Small intestine (tissue), 7 donors: ENCODE measurements around the gene OGA. TPM values are rescaled to one million over a fixed set of nuclear protein-coding genes. Genes with fewer than 3 reads are reported as not detected.

Source experiments
- DNase-seq, 2 donors: peaks; one replicate each; pipeline versions ENCODE4 v3.0.0 to v3.0.0-alpha.2; 2013
- FAIRE-seq: peaks from 2 replicates; lab custom pipeline; 2012; peaks lifted over from hg19 to GRCh38; lab: Jason Lieb, UNC
- H3K27ac ChIP-seq, 3 donors: one replicate each; pipeline ENCODE4 v1.5.1; 2013; ENCODE audit warnings: low read length in 2 of 3, mild to moderate bottlenecking in 2 of 3, control low read depth in 1 of 3, inconsistent platforms in 1 of 3, low read depth in 1 of 3, moderate library complexity in 1 of 3
- H3K27me3 ChIP-seq, 3 donors: one replicate each; pipeline ENCODE4 v1.6.1; 2013; ENCODE audit warnings: low read length in 3 of 3, inconsistent platforms in 1 of 3; ENCODE audit not compliant: control insufficient read depth in 3 of 3, insufficient read depth in 3 of 3
- H3K36me3 ChIP-seq, 3 donors: one replicate each; pipeline ENCODE4 v1.6.1; 2013; ENCODE audit warnings: low read length in 3 of 3, inconsistent platforms in 1 of 3, low read depth in 1 of 3, mild to moderate bottlenecking in 1 of 3, moderate library complexity in 1 of 3; ENCODE audit not compliant: control insufficient read depth in 3 of 3, insufficient read depth in 2 of 3
- H3K4me1 ChIP-seq, 3 donors: one replicate each; pipeline ENCODE4 v1.6.1; 2013; ENCODE audit warnings: low read length in 2 of 3, inconsistent platforms in 1 of 3, low read depth in 1 of 3, mild to moderate bottlenecking in 1 of 3, moderate library complexity in 1 of 3; ENCODE audit not compliant: control insufficient read depth in 3 of 3, insufficient read depth in 2 of 3
- H3K4me3 ChIP-seq, 3 donors: one replicate each; pipeline ENCODE4 v1.5.1; 2013; ENCODE audit warnings: low read length in 3 of 3, control low read depth in 1 of 3, inconsistent platforms in 1 of 3, low read depth in 1 of 3, mild to moderate bottlenecking in 1 of 3, moderate library complexity in 1 of 3
- H3K9me3 ChIP-seq, 2 donors: one replicate each; pipeline ENCODE4 v1.6.1; 2013; ENCODE audit warnings: low read depth in 1 of 2, low read length in 1 of 2; ENCODE audit not compliant: control insufficient read depth in 2 of 2, insufficient read depth in 1 of 2
- WGBS, 3 donors: extraction: QIAGEN DNeasy Blood & Tissue Kit; methylation state at CpG; one replicate each; pipeline ENCODE4 v1.1.7; 2013; 5-methylcytosine and 5-hydroxymethylcytosine counted together
- polyA plus RNA-seq, 4 donors: library from polyadenylated mRNA; stranded (reverse) in 3 of 4; unstranded in 1 of 4; fragments of 200-250 nt in 3 of 4; fragments of 120-200 nt in 1 of 4; gene quantifications; one replicate each; pipeline versions ENCODE4 v1.2.1 to v1.2.3, GENCODE V29; 2013
- donor health status: healthy with polysubstance abuse.
- donor health status: control.
- donor health status: control.
- donor health status: Bipolar disorder and iron deficiency.
- donor health status: healthy.

Gene OGA
- polyA plus RNA-seq, 4 donors: 26.5 to 116 (median 31.3) TPM

DNA sequence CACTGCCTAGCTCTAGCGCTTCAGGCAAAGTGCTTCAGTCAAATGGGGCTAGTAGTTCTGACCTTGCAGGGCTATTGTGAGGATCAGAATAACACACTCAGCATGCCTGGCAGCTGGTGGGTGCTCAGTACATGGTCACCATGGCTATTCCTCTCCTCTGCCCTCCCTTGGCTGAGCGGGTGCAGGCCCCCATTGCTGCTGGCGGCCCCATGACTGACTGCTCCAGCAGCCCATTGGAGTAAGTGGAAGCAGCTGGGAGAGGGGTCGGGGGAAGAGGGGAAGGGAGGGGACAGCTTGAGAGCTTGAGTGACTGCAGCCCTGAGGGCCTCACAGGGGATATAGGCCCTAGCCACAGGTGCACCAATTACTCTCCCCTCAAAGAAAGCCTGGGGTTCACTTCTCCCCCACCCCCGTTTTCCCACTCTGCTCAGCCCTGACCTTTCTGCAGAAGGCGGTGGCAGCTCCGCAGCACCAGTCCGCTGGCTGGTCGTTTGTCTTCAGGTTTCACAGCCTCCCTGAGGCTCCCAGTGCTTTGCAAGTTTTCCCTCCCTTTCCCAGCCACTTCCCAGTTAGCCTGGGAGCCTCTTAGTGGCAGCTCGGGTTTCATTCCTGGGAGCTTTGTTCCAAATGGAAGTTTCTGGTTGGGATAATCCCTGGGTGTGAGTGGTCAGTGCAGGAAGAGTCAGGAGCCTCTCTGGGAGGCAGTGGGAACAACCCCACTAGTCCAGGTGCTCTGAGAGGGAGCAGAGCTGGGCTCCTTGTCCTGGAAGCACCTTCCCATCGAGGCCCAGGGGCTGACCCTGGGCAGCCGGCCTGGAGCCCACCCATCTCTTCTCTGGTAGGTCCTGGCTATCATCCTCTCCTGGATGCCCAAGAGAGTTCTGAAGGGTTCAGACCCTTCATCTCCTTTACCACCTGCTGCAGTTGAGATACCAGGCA lies 58.7 kb downstream of the OGA start:
- Histone ChIP-seq H3K4me3 (no peak overlapping the region), H3K9me3 (no peaks in the 10 kb centered on the region), H3K27ac (no peak overlapping the region), H3K27me3 (peaks cover 0 to 25% (median 8%) of the 10 kb centered on the region in 3 donors), H3K4me1 (no peaks in the 10 kb centered on the region), H3K36me3 (no peaks in the 10 kb centered on the region)
- DNase-seq: no peak
- 58 to 77% (median 63%) methylated on average over 12 of the region's 12 CpGs for WGBS, 3 donors
- no peak for FAIRE-seq

DNA sequence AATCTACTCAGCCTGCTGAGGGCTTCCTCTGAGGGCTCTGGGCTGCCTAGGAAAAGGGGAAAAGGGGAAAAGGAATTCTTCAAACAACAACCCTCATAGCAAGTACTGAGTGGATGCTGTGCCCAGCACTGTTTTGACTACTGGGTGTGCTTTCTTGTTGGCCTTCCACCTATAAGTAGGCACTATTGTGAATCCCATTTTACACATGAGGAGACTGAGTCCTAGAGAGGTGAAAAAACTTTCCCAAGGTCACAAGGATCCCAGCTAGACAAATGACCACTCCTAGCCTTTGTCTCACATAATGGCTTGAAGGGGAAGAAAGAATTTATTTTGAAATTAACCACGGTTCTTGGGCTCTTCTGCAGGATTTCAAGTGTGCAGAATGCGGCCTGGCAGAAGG lies 59.4 kb downstream of the OGA start:
- 70 to 86% (median 84%) methylated on average over 2 of the region's 2 CpGs for WGBS, 3 donors
- H3K27ac ChIP-seq: no peak overlapping the region
- no peaks in the 10 kb centered on the region for H3K4me1 ChIP-seq
- H3K4me3 ChIP-seq: no peak overlapping the region
- no peak for DNase-seq
- FAIRE-seq: no peak
- no peaks in the 10 kb centered on the region for H3K36me3 ChIP-seq
- H3K27me3 ChIP-seq: peaks cover 0 to 24% (median 8%) of the 10 kb centered on the region in 3 donors
- no peaks in the 10 kb centered on the region for H3K9me3 ChIP-seq

DNA sequence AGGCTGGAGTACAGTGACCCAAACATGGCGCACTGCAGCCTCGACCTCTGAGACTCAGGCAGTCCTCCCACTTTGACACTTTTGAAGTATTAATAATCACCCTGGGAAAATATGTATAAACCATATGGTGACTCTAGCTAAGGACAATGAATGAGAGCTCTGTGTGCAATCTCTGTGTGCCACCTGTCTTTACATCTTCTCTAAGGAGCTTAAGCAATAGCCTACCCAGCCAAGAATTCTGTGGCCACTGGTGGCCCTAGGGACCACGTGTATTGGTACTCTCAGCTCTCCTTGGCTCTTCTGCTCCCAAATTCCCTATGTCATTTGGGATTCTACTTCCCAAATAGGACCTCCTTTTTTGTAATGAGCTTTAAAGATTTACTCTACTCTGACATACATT lies 66.0 kb downstream of the OGA start:
- no peak for FAIRE-seq
- Histone ChIP-seq H3K36me3 (no peaks in the 10 kb centered on the region), H3K9me3 (no peaks in the 10 kb centered on the region), H3K4me3 (no peak overlapping the region), H3K4me1 (peaks cover 0 to 17% (median 0%) of the 10 kb centered on the region in 3 donors), H3K27ac (no peak overlapping the region), H3K27me3 (peaks cover 0 to 2% (median 0%) of the 10 kb centered on the region in 3 donors)
- no peak for DNase-seq
- 73 to 77% (median 74%) methylated on average over 3 of the region's 3 CpGs for WGBS, 3 donors

DNA sequence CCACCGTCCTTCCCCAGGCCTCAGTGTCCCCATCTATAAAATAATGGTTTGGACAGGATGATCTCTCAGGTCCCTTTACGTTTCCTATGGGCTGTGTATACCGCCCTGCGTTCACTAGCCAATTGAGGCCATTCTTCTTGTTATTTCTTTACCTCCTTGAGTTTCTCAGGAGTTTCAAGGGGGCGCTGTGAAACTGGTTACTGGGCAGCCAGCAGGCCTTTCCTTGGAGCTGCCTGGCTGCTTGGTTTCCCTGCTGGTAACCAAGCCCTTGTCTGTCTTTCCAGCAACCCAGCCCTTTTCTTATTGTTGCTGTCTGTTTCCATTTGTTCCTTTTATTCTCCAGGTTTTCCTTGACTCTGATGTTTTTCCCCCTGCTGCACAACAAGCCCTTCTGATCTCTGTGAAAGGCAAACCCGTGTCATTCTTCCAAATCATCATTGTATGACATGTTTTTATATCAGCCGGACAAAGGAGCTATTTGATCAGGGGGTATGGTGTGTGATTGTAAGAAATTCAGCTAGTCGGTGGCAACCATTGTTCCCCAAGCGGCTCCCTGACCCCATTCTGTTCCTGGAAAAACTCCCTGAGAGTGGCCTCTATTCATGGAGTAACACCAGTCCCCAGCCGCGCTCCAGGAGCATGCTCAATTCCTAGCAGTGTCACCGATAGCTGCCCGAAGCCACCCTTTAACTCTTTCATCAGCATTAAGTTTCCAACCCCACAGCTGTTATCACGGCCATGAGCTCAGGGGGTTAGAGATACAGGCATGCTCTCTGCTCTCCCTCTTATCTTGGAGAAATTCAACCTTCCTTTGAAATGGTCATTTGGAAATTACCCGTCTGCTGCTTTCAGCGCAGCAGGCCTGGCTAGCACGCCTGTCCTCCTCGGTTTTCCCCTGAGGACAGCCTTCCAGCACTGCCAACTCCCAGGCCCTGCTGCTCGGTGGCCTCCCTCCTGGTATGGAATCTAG lies 68.9 kb downstream of the OGA start:
- Histone ChIP-seq H3K27ac (peak overlapping the region in 1 of 3 donors; percentile 66), H3K4me1 (peaks cover 0 to 24% (median 0%) of the 10 kb centered on the region in 3 donors), H3K36me3 (no peaks in the 10 kb centered on the region), H3K9me3 (no peaks in the 10 kb centered on the region), H3K4me3 (no peak overlapping the region), H3K27me3 (peaks cover 0 to 2% (median 0%) of the 10 kb centered on the region in 3 donors)
- DNase-seq: peak in 1 of 2 donors; percentile 55
- FAIRE-seq: no peak
- WGBS, 3 donors: 73 to 83% (median 83%) methylated on average over 19 of the region's 19 CpGs

DNA sequence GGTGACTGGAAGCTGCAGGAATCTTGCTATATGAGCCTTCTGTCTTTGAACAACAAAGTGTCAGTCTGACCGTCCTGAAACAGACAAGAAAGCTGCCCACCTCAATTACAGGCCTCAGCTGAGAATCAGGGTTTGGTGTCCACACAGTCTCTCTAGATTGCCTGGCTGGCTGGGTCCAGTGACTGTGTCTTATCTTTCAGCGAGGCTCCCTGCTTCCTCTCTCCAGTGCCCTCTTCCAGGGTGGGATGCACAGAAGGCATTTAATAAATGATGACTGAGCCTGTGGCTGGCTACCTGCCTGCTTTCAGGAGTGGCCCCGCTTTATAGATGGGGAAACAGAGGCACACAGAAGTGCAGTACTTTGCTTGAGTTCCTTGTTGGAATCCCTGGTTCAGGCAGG lies 69.7 kb downstream of the OGA start:
- no peak overlapping the region for H3K27ac ChIP-seq
- H3K4me1 ChIP-seq: peaks cover 0 to 24% (median 0%) of the 10 kb centered on the region in 3 donors
- DNase-seq (no peak), FAIRE-seq (no peak)
- H3K36me3 ChIP-seq: no peaks in the 10 kb centered on the region
- H3K9me3 ChIP-seq: no peaks in the 10 kb centered on the region
- peaks cover 0 to 2% (median 0%) of the 10 kb centered on the region in 3 donors for H3K27me3 ChIP-seq
- H3K4me3 ChIP-seq: no peak overlapping the region
- WGBS, 3 donors: 74 to 79% (median 76%) methylated on average over 3 of the region's 3 CpGs

DNA sequence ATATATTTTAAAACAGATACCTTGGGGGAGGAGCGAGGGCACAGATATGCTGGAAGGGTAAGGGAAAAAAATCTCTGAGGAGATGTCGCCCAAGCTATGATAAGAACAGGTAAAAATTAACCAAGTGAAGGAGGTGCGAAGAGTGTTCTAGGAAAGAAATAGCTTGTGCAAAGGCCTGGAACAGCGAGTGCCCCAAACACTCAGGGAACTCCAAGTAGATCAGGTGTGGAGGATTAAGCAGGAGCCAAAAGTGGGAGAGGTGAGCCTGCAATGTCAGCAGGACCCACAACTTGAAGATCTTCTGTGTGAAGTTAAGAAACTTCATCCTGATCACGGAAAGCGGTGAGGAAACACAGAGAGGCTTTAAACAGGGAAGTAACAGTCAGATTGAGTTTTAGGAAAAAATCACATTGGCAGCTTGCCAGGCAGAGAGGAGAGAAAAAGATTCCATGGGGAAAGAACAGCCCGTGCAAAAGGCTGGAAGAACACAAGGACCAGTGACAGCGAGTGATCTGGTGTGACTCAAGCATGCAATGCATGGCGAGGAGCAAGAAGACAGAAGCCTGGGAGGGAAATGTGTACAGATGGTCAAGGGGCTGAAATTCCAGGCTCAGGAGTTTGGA lies 73.1 kb downstream of the OGA start:
- 33 to 57% (median 43%) methylated on average over 9 of the region's 9 CpGs for WGBS, 3 donors
- peak overlapping the region in 1 of 3 donors; percentile 26 for H3K27ac ChIP-seq
- no peaks in the 10 kb centered on the region for H3K9me3 ChIP-seq
- H3K4me1 ChIP-seq: peaks cover 0 to 24% (median 0%) of the 10 kb centered on the region in 3 donors
- peaks cover 0 to 7% (median 6%) of the 10 kb centered on the region in 3 donors for H3K27me3 ChIP-seq
- FAIRE-seq: no peak
- no peaks in the 10 kb centered on the region for H3K36me3 ChIP-seq
- H3K4me3 ChIP-seq: no peak overlapping the region
- peak; percentile 32 to 33 for DNase-seq

DNA sequence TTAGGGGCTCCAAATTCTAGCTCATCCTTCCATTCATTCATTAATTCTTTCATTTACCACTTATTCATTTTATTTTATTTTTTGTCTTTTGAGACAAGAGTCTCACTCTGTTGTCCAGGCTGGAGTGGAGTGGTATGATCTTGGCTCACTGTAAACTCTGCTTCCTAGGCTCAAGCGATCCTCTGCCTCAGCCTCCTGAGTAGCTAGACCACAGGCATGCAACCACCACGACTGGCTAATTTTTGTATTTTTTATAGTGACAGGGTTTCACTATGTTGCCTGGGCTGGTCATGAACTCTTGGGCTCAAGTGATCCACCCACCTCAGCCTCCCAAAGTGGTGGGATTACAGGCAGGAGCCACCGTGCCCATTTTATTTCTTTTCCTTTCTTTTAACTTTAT lies 74.0 kb downstream of the OGA start:
- DNase-seq (no peak), FAIRE-seq (no peak)
- WGBS, 3 donors: 86 to 88% (median 88%) methylated on average over 3 of the region's 3 CpGs
- Histone ChIP-seq H3K27me3 (peaks cover 0 to 7% (median 6%) of the 10 kb centered on the region in 3 donors), H3K27ac (no peak overlapping the region), H3K36me3 (no peaks in the 10 kb centered on the region), H3K4me3 (no peak overlapping the region), H3K4me1 (peaks cover 0 to 21% (median 0%) of the 10 kb centered on the region in 3 donors), H3K9me3 (no peaks in the 10 kb centered on the region)
